ENCODE data around the gene BDNF.
A peak's percentile ranks its signal among the peaks of the same experiment; 100 is the strongest.

BDNF gene

DNA sequence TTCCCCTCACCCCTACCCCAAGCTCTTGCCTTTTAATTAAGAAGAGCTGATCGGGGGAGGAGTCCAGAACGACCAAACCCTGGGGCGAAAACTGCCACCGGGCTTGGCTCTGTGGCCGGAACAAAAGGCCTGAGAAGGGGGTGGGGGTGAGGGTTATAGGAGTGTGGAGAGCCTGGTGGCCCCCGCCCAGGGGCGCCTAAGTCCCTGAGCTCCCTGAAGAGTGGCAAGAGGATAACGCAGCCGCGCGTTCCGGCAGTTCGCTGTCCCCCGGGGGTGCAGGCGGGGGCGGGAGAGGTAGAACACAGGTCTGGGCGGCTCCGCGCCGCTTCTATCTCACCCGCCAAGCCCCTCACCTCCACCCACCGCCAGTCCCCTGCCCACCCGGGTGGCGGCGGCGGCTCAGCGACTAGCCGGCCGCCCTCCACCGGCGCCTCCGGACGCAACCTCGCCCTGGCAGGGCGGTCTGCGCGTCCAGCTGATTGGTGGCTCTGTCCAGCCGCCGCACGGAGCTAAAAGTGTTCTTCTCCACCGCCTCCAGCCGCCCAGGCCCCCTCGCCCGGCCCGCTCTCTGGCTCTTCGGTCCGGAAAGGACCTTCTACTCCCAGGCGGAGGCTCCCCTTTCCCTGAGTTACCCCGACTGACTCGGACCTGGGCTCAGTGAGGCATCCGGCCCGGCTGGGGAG is 18.7 kb upstream of the BDNF start:
- Histone ChIP-seq H3K36me3 (no peaks in the 10 kb centered on the region), H3K9me3 (ENCODE audit: severe bottlenecking) (no peaks in the 10 kb centered on the region), H3K4me3 (ENCODE audit: low read depth, low read length) (peak overlapping the region; percentile 50), H3K27ac (peak overlapping the region; percentile 96), H3K27me3 (ENCODE audit: insufficient read depth, low read depth, severe bottlenecking) (peaks cover 40% of the 10 kb centered on the region)
- peak; percentile 75 for DNase-seq
- TF ChIP-seq, protein P1, sequence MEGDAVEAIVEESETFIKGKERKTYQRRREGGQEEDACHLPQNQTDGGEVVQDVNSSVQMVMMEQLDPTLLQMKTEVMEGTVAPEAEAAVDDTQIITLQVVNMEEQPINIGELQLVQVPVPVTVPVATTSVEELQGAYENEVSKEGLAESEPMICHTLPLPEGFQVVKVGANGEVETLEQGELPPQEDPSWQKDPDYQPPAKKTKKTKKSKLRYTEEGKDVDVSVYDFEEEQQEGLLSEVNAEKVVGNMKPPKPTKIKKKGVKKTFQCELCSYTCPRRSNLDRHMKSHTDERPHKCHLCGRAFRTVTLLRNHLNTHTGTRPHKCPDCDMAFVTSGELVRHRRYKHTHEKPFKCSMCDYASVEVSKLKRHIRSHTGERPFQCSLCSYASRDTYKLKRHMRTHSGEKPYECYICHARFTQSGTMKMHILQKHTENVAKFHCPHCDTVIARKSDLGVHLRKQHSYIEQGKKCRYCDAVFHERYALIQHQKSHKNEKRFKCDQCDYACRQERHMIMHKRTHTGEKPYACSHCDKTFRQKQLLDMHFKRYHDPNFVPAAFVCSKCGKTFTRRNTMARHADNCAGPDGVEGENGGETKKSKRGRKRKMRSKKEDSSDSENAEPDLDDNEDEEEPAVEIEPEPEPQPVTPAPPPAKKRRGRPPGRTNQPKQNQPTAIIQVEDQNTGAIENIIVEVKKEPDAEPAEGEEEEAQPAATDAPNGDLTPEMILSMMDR (IDR thresholded peaks at IDR 0.05; ENCODE audit: low read depth, low read length): no peak

DNA sequence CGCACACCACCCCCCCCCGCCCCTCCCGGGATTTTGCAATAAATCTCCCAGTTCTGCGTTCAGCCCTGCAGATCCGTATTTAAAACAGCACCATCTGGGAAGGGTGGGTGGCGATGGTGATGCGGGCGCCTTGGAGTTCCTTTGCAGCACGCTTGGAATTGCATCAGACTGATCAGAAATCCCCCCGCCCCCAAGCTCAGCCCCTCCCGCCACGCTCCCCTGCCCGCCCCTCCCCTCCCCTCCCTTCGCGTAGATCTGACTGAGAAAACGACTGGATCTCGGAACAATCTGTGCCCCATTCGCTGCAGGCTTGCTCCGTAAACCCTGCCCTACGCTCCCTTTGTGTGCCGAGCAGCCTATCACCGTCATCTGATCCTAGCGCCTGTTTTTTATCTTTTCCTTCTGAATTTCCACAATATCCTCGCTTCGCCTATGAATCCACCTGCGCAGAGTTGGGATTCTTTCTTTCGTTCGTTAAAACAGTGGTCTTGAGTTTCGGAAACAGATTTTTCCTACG is 18.1 kb upstream of the BDNF start:
- peak; percentile 91 for DNase-seq
- Histone ChIP-seq H3K27me3 (ENCODE audit: insufficient read depth, low read depth, severe bottlenecking) (peaks cover 35% of the 10 kb centered on the region), H3K27ac (peak overlapping the region; percentile 96), H3K9me3 (ENCODE audit: severe bottlenecking) (no peaks in the 10 kb centered on the region), H3K4me3 (ENCODE audit: low read depth, low read length) (peak overlapping the region; percentile 50), H3K36me3 (no peaks in the 10 kb centered on the region)
- TF ChIP-seq, protein P1 (IDR thresholded peaks at IDR 0.05; ENCODE audit: low read depth, low read length): no peak

GRCh38 chr11:27717801-27718229 is 17.6 kb upstream of the BDNF start:
- Histone ChIP-seq H3K27ac (peak overlapping the region; percentile 52), H3K9me3 (ENCODE audit: severe bottlenecking) (no peaks in the 10 kb centered on the region), H3K27me3 (ENCODE audit: insufficient read depth, low read depth, severe bottlenecking) (peaks cover 29% of the 10 kb centered on the region), H3K36me3 (no peaks in the 10 kb centered on the region), H3K4me3 (ENCODE audit: low read depth, low read length) (peak overlapping the region; percentile 50)
- DNase-seq: no peak
- TF ChIP-seq, protein P1 (IDR thresholded peaks at IDR 0.05; ENCODE audit: low read depth, low read length): no peak

GRCh38 chr11:27717377-27717776 is 17.1 kb upstream of the BDNF start:
- DNase-seq: no peak
- H3K4me3 ChIP-seq (ENCODE audit: low read depth, low read length): peak overlapping the region; percentile 50
- TF ChIP-seq, protein P1 (IDR thresholded peaks at IDR 0.05; ENCODE audit: low read depth, low read length): no peak
- H3K27ac ChIP-seq: no peak overlapping the region
- H3K36me3 ChIP-seq: no peaks in the 10 kb centered on the region
- no peaks in the 10 kb centered on the region for H3K9me3 ChIP-seq (ENCODE audit: severe bottlenecking)
- H3K27me3 ChIP-seq (ENCODE audit: insufficient read depth, low read depth, severe bottlenecking): peaks cover 25% of the 10 kb centered on the region

GRCh38 chr11:27716835-27717234 is 16.6 kb upstream of the BDNF start:
- H3K27me3 ChIP-seq (ENCODE audit: insufficient read depth, low read depth, severe bottlenecking): peaks cover 20% of the 10 kb centered on the region
- H3K36me3 ChIP-seq: no peaks in the 10 kb centered on the region
- H3K9me3 ChIP-seq (ENCODE audit: severe bottlenecking): no peaks in the 10 kb centered on the region
- TF ChIP-seq, protein P1 (IDR thresholded peaks at IDR 0.05; ENCODE audit: low read depth, low read length): no peak
- no peak overlapping the region for H3K4me3 ChIP-seq (ENCODE audit: low read depth, low read length)
- no peak for DNase-seq
- H3K27ac ChIP-seq: no peak overlapping the region

Data from WERI-Rb-1 (cell line).